Mucosa of descending colon (tissue), 3 donors: ENCODE data around the gene SRRM3. TPM values are rescaled to one million over a fixed set of nuclear protein-coding genes. Genes with fewer than 3 reads are reported as not detected.

Source experiments
- ATAC-seq: fragments of 200-7000 bp; cut with Tn5 transposase; one replicate; pipeline ENCODE4 v1.9.1; 2020; ENCODE audit warnings: mild to moderate bottlenecking, moderate library complexity
- DNase-seq, 3 donors: peaks; one replicate each; pipeline ENCODE4 v3.0.0-alpha.2; 2020
- H3K36me3 ChIP-seq: fragments of 200-600 bp; one replicate; pipeline ENCODE4 v1.8.0; 2021; ENCODE audit warnings: low read depth, mild to moderate bottlenecking
- H3K4me1 ChIP-seq: fragments of 200-600 bp; one replicate; pipeline ENCODE4 v1.8.0; 2021; ENCODE audit warnings: low read depth, mild to moderate bottlenecking
- H3K4me3 ChIP-seq: fragments of 200-600 bp; one replicate; pipeline ENCODE4 v1.8.0; 2021; ENCODE audit warnings: mild to moderate bottlenecking
- H3K9me3 ChIP-seq: fragments of 200-600 bp; one replicate; pipeline ENCODE4 v1.8.0; 2021; ENCODE audit warnings: mild to moderate bottlenecking
- CTCF ChIP-seq: fragments of 200-600 bp; IDR thresholded peaks from one replicate; pipeline ENCODE4 v1.8.0; 2022; ENCODE audit warnings: antibody characterized with exemption, mild to moderate bottlenecking
- intact Hi-C, 2 donors: fragments of 100-400 bp; cut with DNase I in 1 of 2; cut with micrococcal nuclease in 1 of 2; formaldehyde crosslinking; loops; one replicate each; pipeline versions ENCODE4 v1.11.0 to v1.11.1; 2022; cut with DNase I, micrococcal nuclease
- total RNA-seq, 3 donors: library from RNA; stranded (reverse); fragmentation: NEBNext Ultra II Directional in 2 of 3; extraction: Animal tissue kit (Norgen Biotek cat#: 25700) in 2 of 3; gene quantifications; one replicate each; pipeline versions ENCODE4 v1.2.1 to v1.2.4, GENCODE V29; 2021 to 2023
- donor health status: DM: no; HTN: no; CAD: no; lungs with moderate emphysema.
- donor health status: DM: no; HTN: no; CAD: no.
- donor health status: DM: no; HTN: yes; CAD: no.

The SRRM3 gene
- total RNA-seq, 3 donors from 2014 or later, result 0.43 to 3.2 (median 0.67) TPM

GRCh38 chr7:76231583-76231982, 29.9 kb downstream of the SRRM3 start:
- ATAC-seq, result no peak
- intact Hi-C loops, result no loop called here

GRCh38 chr7:76232698-76233097, 31.0 kb downstream of the SRRM3 start:
- peaks cover 7% of the 10 kb centered on the region for H3K4me1 ChIP-seq
- intact Hi-C loops, result no loop called here
- DNase-seq (no peak), ATAC-seq (no peak)
- H3K36me3 ChIP-seq, result no peaks in the 10 kb centered on the region
- no peaks in the 10 kb centered on the region for H3K9me3 ChIP-seq
- no peak overlapping the region for H3K4me3 ChIP-seq
- TF ChIP-seq CTCF, result no peak

More at GRCh38 chr7:76231583-76231982, 29.9 kb downstream of the SRRM3 start:
- H3K4me1 ChIP-seq, result peaks cover 7% of the 10 kb centered on the region
- no peak for DNase-seq
- TF ChIP-seq CTCF, result no peak
- no peaks in the 10 kb centered on the region for H3K36me3 ChIP-seq
- H3K4me3 ChIP-seq, result no peak overlapping the region
- H3K9me3 ChIP-seq, result no peaks in the 10 kb centered on the region

GRCh38 chr7:76233538-76234281, 32.0 kb downstream of the SRRM3 start:
- Histone ChIP-seq H3K36me3 (no peaks in the 10 kb centered on the region), H3K9me3 (no peaks in the 10 kb centered on the region), H3K4me3 (no peak overlapping the region), H3K4me1 (peaks cover 7% of the 10 kb centered on the region)
- DNase-seq (no peak), ATAC-seq (no peak)
- no peak for TF ChIP-seq CTCF
- intact Hi-C loops, result no loop called here

- no peaks in the 10 kb centered on the region for H3K36me3 ChIP-seq
- H3K4me3 ChIP-seq, result no peak overlapping the region
- TF ChIP-seq CTCF, result no peak
- ATAC-seq, result no peak
- no peak for DNase-seq
- intact Hi-C loops, result no loop called here
- peaks cover 7% of the 10 kb centered on the region for H3K4me1 ChIP-seq
- H3K9me3 ChIP-seq, result no peaks in the 10 kb centered on the region
Measured at GRCh38 chr7:76234282-76234584, 32.5 kb downstream of the SRRM3 start.

- DNase-seq (peak; percentile 80 to 92 (median 84)), ATAC-seq (peak; percentile 99)
- Histone ChIP-seq H3K9me3 (no peaks in the 10 kb centered on the region), H3K36me3 (no peaks in the 10 kb centered on the region), H3K4me3 (no peak overlapping the region), H3K4me1 (peaks cover 7% of the 10 kb centered on the region)
- no peak for TF ChIP-seq CTCF
- intact Hi-C loops, result no loop called here
Measured at GRCh38 chr7:76234931-76235441, 33.3 kb downstream of the SRRM3 start.
